HFF-Myc (cell line): ENCODE results near the gene SV2C.
"Not testable (repeated sequence)": the region's sequence is repeated elsewhere in the genome, so short reads cannot be mapped to it uniquely, and the experiment has no call there.

Experiments
- DNase-seq: peaks from one replicate; pipeline ENCODE4 v3.0.0-alpha.2; 2011; ENCODE audit warnings: low read depth; ENCODE audit errors: extremely low read depth
- H3K4me3 ChIP-seq: replicated peaks from 2 replicates; pipeline ENCODE4 v1.5.1; 2011; ENCODE audit warnings: low read depth, mild to moderate bottlenecking, control low read depth, low read length
- CTCF ChIP-seq: IDR thresholded peaks from 2 replicates; pipeline ENCODE4 v1.5.1; 2012; ENCODE audit warnings: mild to moderate bottlenecking, low read depth, low read length, control low read depth; ENCODE audit errors: missing control alignments

The SV2C gene

GRCh38 chr5:76082772-76083554 lies at the start of gene SV2C:
TSS of gene SV2C (plus strand) at chr5:76083383. CDS start at chr5:76131751, 48,368 bp downstream.
- no peak within 1 kb of the TSS for H3K4me3 ChIP-seq
- DNase-seq, result no peak
- no peak for TF ChIP-seq CTCF

- not testable (repeated sequence) for DNase-seq, H3K4me3 ChIP-seq
Measured at GRCh38 chr5:76037736-76038151, 45.4 kb upstream of the SV2C start.

- H3K4me3 ChIP-seq, result no peak overlapping the region
- no peak for DNase-seq
- TF ChIP-seq CTCF, result no peak
Measured at GRCh38 chr5:76038212-76038611, 45.0 kb upstream of the SV2C start.

GRCh38 chr5:76040806-76041205 lies 42.4 kb upstream of the SV2C start:
- no peak for DNase-seq
- no peak overlapping the region for H3K4me3 ChIP-seq
- no peak for TF ChIP-seq CTCF

- no peak overlapping the region for H3K4me3 ChIP-seq
- no peak for DNase-seq
- TF ChIP-seq CTCF, result no peak
Measured at GRCh38 chr5:76041863-76042262, 41.3 kb upstream of the SV2C start.

GRCh38 chr5:76046741-76047140 lies 36.4 kb upstream of the SV2C start:
- TF ChIP-seq CTCF, result no peak
- H3K4me3 ChIP-seq, result no peak overlapping the region
- DNase-seq, result no peak

- H3K4me3 ChIP-seq, result no peak overlapping the region
- no peak for TF ChIP-seq CTCF
- DNase-seq, result no peak
Measured at GRCh38 chr5:76050134-76050533, 33.0 kb upstream of the SV2C start.
